ENCODE results near the gene ZNF782.

ZNF782 gene

DNA sequence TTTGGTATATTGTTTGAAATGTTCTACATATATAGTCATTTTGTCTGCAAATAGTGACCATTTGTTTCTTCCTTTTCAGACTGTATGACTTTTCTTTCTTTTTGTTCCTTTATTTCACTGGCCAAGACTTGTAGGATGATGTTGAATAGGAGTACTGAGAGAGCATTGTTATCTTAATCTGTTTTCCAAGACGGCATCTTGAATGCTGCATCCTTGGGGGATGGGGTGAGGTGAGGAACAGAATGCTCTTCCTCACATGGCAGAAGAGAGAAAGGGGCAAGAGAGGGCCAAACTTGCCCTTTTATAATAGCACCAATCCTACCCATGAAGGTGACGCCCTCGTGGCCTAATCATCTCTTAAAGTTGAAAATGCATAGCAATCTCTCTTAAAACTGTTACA, 72.8 kb downstream of the ZNF782 start (continued):
- TF ChIP-seq, protein P1, sequence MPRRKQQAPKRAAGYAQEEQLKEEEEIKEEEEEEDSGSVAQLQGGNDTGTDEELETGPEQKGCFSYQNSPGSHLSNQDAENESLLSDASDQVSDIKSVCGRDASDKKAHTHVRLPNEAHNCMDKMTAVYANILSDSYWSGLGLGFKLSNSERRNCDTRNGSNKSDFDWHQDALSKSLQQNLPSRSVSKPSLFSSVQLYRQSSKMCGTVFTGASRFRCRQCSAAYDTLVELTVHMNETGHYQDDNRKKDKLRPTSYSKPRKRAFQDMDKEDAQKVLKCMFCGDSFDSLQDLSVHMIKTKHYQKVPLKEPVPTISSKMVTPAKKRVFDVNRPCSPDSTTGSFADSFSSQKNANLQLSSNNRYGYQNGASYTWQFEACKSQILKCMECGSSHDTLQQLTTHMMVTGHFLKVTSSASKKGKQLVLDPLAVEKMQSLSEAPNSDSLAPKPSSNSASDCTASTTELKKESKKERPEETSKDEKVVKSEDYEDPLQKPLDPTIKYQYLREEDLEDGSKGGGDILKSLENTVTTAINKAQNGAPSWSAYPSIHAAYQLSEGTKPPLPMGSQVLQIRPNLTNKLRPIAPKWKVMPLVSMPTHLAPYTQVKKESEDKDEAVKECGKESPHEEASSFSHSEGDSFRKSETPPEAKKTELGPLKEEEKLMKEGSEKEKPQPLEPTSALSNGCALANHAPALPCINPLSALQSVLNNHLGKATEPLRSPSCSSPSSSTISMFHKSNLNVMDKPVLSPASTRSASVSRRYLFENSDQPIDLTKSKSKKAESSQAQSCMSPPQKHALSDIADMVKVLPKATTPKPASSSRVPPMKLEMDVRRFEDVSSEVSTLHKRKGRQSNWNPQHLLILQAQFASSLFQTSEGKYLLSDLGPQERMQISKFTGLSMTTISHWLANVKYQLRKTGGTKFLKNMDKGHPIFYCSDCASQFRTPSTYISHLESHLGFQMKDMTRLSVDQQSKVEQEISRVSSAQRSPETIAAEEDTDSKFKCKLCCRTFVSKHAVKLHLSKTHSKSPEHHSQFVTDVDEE (CRISPR knock-in tag; IDR thresholded peaks at IDR 0.05), result no peak

GRCh38 chr9:96779089-96779488, 75.2 kb downstream of the ZNF782 start:
- no peak for ATAC-seq
- TF ChIP-seq TOX (CRISPR knock-in tag; IDR thresholded peaks at IDR 0.05; ENCODE audit: borderline replicate concordance) (no peak), ZFP3 (CRISPR knock-in tag; IDR thresholded peaks at IDR 0.05) (no peak), ARNTL (CRISPR knock-in tag; IDR thresholded peaks at IDR 0.05; ENCODE audit: borderline replicate concordance, low read depth) (no peak), ZNF70 (CRISPR knock-in tag; IDR thresholded peaks at IDR 0.05) (no peak), ESRRG (CRISPR knock-in tag; IDR thresholded peaks at IDR 0.05) (no peak), ZC3H10 (CRISPR knock-in tag; IDR thresholded peaks at IDR 0.05) (no peak), CSDC2 (CRISPR knock-in tag; IDR thresholded peaks at IDR 0.05) (no peak), ZFP30 (CRISPR knock-in tag; IDR thresholded peaks at IDR 0.05) (no peak), CSRNP3 (CRISPR knock-in tag; IDR thresholded peaks at IDR 0.05) (no peak), GLIS3 (CRISPR knock-in tag; IDR thresholded peaks at IDR 0.05) (no peak), CREB5 (CRISPR knock-in tag; IDR thresholded peaks at IDR 0.05; ENCODE audit: low read depth) (no peak)
- TF ChIP-seq, protein P1 (CRISPR knock-in tag; IDR thresholded peaks at IDR 0.05), result no peak
- TF ChIP-seq, protein P2, sequence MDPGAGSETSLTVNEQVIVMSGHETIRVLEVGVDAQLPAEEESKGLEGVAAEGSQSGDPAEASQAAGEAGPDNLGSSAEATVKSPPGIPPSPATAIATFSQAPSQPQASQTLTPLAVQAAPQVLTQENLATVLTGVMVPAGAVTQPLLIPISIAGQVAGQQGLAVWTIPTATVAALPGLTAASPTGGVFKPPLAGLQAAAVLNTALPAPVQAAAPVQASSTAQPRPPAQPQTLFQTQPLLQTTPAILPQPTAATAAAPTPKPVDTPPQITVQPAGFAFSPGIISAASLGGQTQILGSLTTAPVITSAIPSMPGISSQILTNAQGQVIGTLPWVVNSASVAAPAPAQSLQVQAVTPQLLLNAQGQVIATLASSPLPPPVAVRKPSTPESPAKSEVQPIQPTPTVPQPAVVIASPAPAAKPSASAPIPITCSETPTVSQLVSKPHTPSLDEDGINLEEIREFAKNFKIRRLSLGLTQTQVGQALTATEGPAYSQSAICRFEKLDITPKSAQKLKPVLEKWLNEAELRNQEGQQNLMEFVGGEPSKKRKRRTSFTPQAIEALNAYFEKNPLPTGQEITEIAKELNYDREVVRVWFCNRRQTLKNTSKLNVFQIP (CRISPR knock-in tag; IDR thresholded peaks at IDR 0.05; ENCODE audit: borderline replicate concordance, low read depth), result no peak

GRCh38 chr9:96777426-96777864, 76.9 kb downstream of the ZNF782 start:
- no peak; the same call in 2 of the 3 replicates for ATAC-seq

DNA sequence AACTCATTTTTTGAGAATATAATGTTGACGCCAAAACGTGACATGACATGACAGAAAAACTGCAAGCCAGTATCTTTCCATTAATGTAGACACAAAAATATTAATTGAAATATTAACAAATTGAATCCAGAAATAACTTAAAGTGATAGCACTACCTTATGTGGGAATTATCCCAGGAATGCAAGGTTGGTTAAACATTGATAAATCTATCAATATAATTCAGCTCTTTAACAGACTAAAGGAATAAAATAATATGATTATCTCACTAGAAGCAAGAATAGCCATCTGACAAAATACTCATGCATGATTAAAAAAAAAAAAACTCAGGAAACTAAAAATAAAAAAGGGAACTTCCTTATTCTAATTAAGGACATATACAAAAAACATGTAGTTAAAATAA, 83.2 kb downstream of the ZNF782 start:
- no peak for ATAC-seq
- TF ChIP-seq SNAI2 (CRISPR knock-in tag; IDR thresholded peaks at IDR 0.05) (no peak), OSR1 (CRISPR knock-in tag; IDR thresholded peaks at IDR 0.05) (no peak), ESRRG (CRISPR knock-in tag; IDR thresholded peaks at IDR 0.05) (no peak), TOX (CRISPR knock-in tag; IDR thresholded peaks at IDR 0.05; ENCODE audit: borderline replicate concordance) (no peak), ZNF565 (CRISPR knock-in tag; conservative IDR thresholded peaks at IDR 0.05; ENCODE audit: low read depth) (no peak), ZFP3 (CRISPR knock-in tag; IDR thresholded peaks at IDR 0.05) (no peak), TCF4 (CRISPR knock-in tag; IDR thresholded peaks at IDR 0.05; ENCODE audit: borderline replicate concordance) (no peak), ISL1 (CRISPR knock-in tag; IDR thresholded peaks at IDR 0.05) (no peak), BACH2 (CRISPR knock-in tag; IDR thresholded peaks at IDR 0.05; ENCODE audit: borderline replicate concordance) (no peak), ZNF8 (CRISPR knock-in tag; IDR thresholded peaks at IDR 0.05) (no peak)
- TF ChIP-seq, protein P1 (CRISPR knock-in tag; IDR thresholded peaks at IDR 0.05), result no peak

More at GRCh38 chr9:96777426-96777864, 76.9 kb downstream of the ZNF782 start:
- no peak for TF ChIP-seq CSRNP3 (CRISPR knock-in tag; IDR thresholded peaks at IDR 0.05)
